ENCODE data around the gene STEAP2.

GRCh38 chr7:90201500-90202195 lies 9.9 kb upstream of the STEAP2 start:
- TF ChIP-seq CTCF (conservative IDR thresholded peaks at IDR 0.05; ENCODE audit: low read depth, low read length) (no peak), RFX5 (IDR thresholded peaks at IDR 0.05; ENCODE audit: low read depth, low read length) (no peak), POLR2A (IDR thresholded peaks at IDR 0.05; ENCODE audit: low read depth, low read length) (no peak), RAD21 (IDR thresholded peaks at IDR 0.05; ENCODE audit: low read length) (no peak), BHLHE40 (IDR thresholded peaks at IDR 0.05; ENCODE audit: low read depth, low read length) (no peak), CEBPB (IDR thresholded peaks at IDR 0.05; ENCODE audit: low read depth, low read length) (peak; percentile 71), MXI1 (IDR thresholded peaks at IDR 0.05; ENCODE audit: borderline replicate concordance, low read depth, low read length) (no peak), ELK1 (IDR thresholded peaks at IDR 0.05; ENCODE audit: borderline replicate concordance, low read depth, low read length) (no peak), RCOR1 (IDR thresholded peaks at IDR 0.05; ENCODE audit: insufficient replicate concordance, low read length) (no peak), NFE2L2 (IDR thresholded peaks at IDR 0.05; ENCODE audit: low read depth, low read length) (no peak), USF2 (IDR thresholded peaks at IDR 0.05; ENCODE audit: low read depth, low read length) (no peak)

Data from IMR-90 (cell line).